Stimulated activated CD8-positive, alpha-beta memory T cell treated with anti-CD3 and anti-CD28 coated beads, Interleukin-2, amount 100 ng/mL, for 48 hours (primary cell): ENCODE measurements around the gene TUBB3.

Experiments used
- DNase-seq, 2 donors: peaks; one replicate each; pipeline ENCODE4 v3.0.0-alpha.2; 2020; ENCODE audit warnings: low read depth in 2 of 2

Gene TUBB3

GRCh38 chr16:89938175-89938885 lies 15.2 kb downstream of the TUBB3 start:
- no peak for DNase-seq

- no peak for DNase-seq
These were observed 21.6 kb downstream of the TUBB3 start for GRCh38 chr16:89944773-89945172.

- no peak for DNase-seq
These were observed 22.5 kb downstream of the TUBB3 start for GRCh38 chr16:89945654-89946053.

GRCh38 chr16:89946515-89946914 lies 23.4 kb downstream of the TUBB3 start:
- DNase-seq = no peak

DNA sequence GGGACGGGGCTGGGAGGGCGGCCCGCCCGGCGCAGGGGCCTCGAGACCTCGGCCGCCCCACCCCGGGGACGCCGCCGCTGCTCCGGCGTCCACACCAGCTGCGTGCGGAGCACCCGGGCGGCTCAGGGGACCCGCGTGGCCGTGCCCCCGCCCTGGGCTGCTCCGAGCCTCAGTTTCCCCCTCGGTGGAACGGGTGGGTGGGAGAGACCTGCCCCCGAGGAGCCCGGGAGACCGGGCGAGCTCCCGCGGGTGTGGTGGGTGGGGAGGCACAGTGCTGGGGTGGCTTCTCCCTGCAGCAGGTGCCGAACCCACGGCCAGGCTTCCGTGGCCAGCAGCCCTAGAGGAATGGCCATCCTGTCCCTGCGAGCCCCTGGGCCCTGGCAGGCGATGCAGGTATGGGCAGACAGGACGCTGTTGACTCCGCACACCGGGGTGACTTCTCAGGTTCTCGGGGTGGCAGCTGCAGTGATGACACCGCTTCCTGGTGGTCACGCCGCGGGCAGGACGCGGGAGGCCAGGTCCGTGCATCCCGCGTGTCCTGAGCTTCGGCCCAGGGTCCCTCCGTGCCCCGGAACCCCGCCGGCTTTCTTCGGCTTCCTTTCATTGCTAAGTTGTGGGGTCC lies 26.1 kb downstream of the TUBB3 start:
- no peak for DNase-seq

GRCh38 chr16:89949756-89950155 lies 26.6 kb downstream of the TUBB3 start:
- no peak for DNase-seq

DNA sequence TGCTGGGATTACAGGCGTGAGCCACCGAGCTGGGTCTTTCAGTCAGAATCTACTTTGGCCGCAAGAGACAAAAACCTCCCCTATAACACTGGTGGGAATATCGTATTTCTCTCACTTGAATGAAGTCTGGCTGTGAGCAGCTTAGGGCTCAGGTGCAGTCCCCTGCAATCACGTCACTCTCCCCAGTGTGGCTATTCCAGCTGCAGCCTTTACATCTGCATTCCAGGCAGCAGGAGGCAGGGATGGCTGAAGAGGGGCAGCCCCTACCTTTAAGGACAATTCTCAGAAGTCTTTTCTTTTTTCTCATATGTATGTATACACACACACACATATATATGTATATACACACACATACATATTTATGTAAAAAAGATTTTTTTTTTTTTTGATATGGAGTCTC lies 28.4 kb downstream of the TUBB3 start:
- no peak for DNase-seq

GRCh38 chr16:89952049-89952448 lies 28.9 kb downstream of the TUBB3 start:
- DNase-seq = no peak

- no peak for DNase-seq
These were observed 29.4 kb downstream of the TUBB3 start for GRCh38 chr16:89952551-89952950.

DNA sequence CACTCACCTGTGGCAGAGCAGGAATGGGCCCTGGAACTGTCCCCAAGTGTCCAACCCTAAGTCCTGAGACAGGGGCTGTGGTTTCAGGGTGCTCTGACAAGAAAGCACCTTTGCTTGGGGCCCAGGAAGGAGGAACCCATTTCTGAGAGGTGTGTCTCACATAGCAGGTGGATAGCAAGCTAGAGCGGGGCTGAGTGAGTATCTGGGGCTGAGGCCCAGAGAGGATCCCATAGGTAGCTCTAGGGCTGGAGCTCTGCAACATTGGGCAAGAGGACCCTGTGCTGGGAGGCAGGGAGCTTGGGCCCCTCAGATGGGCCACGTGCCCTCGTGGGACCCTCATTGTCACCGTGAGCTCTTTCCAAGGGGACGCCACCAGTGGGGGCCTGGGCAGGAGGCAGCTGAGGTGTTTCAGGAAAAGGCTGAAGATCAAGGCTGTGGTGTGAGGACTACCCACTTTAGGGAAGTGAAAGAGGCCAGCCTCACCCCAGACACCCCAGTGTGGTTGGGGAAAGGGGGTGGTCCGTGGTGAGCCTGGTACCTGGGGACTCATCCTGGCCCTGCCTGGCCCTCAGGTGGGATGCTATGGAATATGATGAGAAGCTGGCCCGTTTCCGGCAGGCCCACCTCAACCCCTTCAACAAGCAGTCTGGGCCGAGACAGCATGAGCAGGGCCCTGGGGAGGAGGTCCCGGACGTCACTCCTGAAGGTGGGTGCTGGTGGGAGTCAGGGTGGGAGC lies 30.7 kb downstream of the TUBB3 start:
- no peak for DNase-seq

GRCh38 chr16:89954462-89954861 lies 31.3 kb downstream of the TUBB3 start:
- no peak for DNase-seq

GRCh38 chr16:89955001-89955685 lies 32.0 kb downstream of the TUBB3 start:
- DNase-seq = no peak

GRCh38 chr16:89956505-89957215 lies 33.5 kb downstream of the TUBB3 start:
- DNase-seq = no peak

DNA sequence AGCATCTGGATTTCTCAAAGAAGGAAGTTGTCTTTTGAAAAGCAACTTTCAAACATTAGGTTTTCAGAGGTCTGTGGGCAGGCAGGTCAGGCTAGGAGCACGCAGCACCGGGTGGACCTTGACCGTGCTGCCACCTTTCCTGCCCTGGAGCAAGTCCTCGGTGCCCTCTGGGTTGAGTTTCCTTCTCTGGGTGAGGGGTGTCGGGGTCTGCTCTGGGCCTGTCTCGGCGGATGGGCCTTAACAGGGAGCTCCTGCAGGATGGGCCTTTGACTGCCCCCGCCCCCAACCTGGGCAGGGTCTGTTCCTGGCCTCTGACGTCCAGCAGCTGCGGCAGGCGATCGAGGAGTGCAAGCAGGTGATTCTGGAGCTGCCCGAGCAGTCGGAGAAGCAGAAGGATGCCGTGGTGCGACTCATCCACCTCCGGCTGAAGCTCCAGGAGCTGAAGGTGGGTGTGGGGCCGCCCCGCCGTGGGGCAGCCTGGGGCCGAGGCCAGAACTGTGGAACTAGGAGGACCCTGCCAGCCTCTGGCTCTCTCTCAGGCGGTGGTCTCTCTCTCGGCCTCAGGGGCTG lies 34.2 kb downstream of the TUBB3 start:
- no peak for DNase-seq

GRCh38 chr16:89958068-89958467 lies 34.9 kb downstream of the TUBB3 start:
- DNase-seq = no peak

DNA sequence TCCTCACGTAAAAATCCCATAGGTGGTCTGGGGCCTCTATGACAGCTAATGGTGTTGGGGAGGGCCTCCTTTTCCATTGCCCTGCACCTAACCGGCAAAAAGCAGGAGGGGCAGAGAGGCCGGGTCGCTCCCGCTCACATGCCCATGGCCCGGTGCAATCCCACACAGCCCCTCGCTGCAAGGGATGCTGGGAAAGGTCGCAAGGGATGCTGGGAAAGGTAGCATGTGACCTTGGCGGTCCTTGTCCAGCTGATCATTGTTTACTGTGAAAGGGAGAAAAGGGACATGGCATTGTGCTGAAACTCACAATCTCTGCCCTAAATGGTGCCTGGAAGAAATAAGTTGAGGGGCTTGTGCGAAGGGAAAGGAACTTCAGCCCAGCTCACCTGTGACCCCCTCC lies 35.5 kb downstream of the TUBB3 start:
- no peak for DNase-seq

DNA sequence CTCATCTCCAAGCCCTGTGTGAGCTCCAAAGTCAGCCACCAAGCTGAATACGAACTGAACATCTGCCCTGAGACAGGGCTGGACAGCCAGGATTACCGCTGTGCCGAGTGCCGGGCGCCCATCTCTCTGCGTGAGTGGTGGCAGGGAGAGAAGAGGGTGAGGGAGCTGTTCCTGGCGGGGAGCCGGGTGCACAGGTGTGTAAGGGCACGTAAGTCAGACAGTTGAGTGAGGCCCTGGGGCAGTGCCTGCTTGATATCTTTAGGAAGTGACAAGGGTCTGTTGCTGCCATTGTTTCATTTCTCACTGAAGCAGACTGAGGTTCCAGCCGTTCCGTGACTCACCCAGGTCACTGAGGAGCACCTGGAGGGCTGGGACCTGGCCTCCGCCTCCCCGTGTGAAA lies 37.8 kb downstream of the TUBB3 start:
- DNase-seq = no peak

GRCh38 chr16:89961920-89962319 lies 38.8 kb downstream of the TUBB3 start:
- DNase-seq = no peak

DNA sequence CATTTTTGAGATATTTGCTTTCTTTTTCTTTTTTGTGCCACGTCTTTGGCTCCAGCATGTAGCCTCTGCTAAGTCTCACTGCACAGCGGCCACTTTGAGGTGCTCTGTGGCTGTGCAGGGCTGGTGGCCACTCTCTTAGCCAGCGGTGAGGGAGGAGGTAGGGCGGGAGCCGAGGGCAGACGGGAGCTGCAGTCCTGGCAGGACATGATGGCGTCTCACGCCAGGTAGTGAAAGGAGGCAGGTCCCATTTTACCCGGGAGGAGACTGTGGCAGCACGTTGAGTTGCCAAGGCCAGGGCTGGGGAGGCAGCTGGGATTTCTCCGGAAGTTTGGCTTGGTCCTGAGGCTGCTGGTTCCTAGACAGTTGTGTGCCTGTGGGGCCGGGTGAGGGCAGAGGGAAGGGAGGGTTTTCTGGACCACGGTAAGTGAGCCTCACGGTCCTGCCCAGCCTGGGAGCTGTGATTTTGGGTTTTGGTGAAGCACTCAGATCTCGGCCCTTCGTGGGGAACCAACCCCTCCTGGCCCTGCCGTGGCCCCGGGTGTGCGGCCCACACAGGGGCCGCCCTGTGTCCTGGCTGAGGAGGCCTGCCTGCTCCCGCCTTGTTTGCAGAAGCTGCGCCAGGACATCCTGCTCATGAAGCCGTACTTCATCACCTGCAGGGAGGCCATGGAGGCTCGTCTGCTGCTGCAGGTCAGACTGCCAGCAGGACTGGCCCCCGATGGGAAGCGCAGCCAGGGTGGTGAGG lies 39.8 kb downstream of the TUBB3 start:
- no peak for DNase-seq

DNA sequence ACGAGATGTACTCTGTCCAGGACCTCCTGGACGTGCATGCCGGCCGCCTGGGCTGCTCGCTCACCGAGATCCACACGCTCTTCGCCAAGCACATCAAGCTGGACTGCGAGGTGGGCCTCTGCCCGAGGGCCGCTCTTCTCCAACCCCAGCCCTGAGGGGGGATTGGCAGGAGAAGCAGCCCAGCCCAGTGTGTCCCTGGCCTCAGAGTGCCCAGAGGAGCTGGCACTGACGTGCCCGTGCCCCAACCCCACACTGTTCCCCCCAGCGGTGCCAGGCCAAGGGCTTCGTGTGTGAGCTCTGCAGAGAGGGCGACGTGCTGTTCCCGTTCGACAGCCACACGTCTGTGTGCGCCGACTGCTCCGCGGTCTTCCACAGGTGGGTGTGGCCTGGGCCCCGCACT lies 41.1 kb downstream of the TUBB3 start:
- no peak for DNase-seq
